A549 (cell line): ENCODE results near the gene CDC27. TPM values are rescaled to one million over a fixed set of nuclear protein-coding genes. Genes with fewer than 3 reads are reported as not detected.
"Not testable (repeated sequence)": the region's sequence is repeated elsewhere in the genome, so short reads cannot be mapped to it uniquely, and the experiment has no call there.

ENCODE experiments used
- ATAC-seq, 2 experiments: fragments of 200-7000 bp in 1 of 2; fragments of >200 bp in 1 of 2; cut with Nextera tagmentation in 1 of 2; cut with Tn5 transposase in 1 of 2; 3 replicates each; pipeline versions ENCODE4 v1.8.0 to v1.9.1; 2018 to 2020; ENCODE audit warnings: mild to moderate bottlenecking in 1 of 2, moderate library complexity in 1 of 2
- CTCF ChIA-PET: fragments of 300-600 bp; sonication (Branson Sonifier 250); formaldehyde crosslinking; extraction: SDS; loops from one replicate; lab custom pipeline; 2021; ENCODE audit warnings: antibody characterized with exemption, inconsistent platforms; lab: Yijun Ruan, JAX
- POLR2A ChIA-PET: fragments of 350-600 bp; formaldehyde crosslinking; extraction: SDS; loops from one replicate; lab custom pipeline; 2021; ENCODE audit warnings: antibody characterized with exemption, inconsistent platforms; lab: Yijun Ruan, JAX
- DNase-seq, 2 experiments: peaks; one replicate each; pipeline versions ENCODE4 v3.0.0 to v3.0.0-alpha.2; 2011 to 2016; ENCODE audit warnings: low read depth in 1 of 2, low spot score in 1 of 2
- FAIRE-seq: peaks from 2 replicates; lab custom pipeline; 2011; peaks lifted over from hg19 to GRCh38; lab: Jason Lieb, UNC
- H3K27ac ChIP-seq, 2 experiments: fragments of >200 bp; sonication (Bioruptor Twin); formaldehyde crosslinking; 3 replicates each; pipeline ENCODE4 v1.5.1; 2016 to 2017
- H3K4me1 ChIP-seq: fragments of >200 bp; sonication (Bioruptor Twin); formaldehyde crosslinking; 3 replicates; pipeline ENCODE4 v1.6.1; 2016
- H3K4me2 ChIP-seq: fragments of >200 bp; sonication (Bioruptor Twin); formaldehyde crosslinking; 3 replicates; pipeline ENCODE4 v1.6.1; 2016
- H3K4me3 ChIP-seq: fragments of >200 bp; sonication (Bioruptor Twin); formaldehyde crosslinking; 3 replicates; pipeline ENCODE4 v1.5.1; 2016
- H3K9me3 ChIP-seq: fragments of >200 bp; sonication (Bioruptor Twin); formaldehyde crosslinking; 3 replicates; pipeline ENCODE4 v1.6.1; 2016
- CEBPB ChIP-seq, 2 experiments: fragments of >200 bp in 1 of 2; sonication (Bioruptor Twin) in 1 of 2; formaldehyde crosslinking in 1 of 2; IDR thresholded peaks; 2 replicates each; pipeline ENCODE4 v1.6.1; 2012 to 2016
- EHF ChIP-seq: fragments of 250-450 bp; sonication (Bioruptor Pico); IDR thresholded peaks from 2 replicates; pipeline ENCODE4 v1.5.0; 2020; ENCODE audit warnings: mild to moderate bottlenecking
- ELK1 ChIP-seq: fragments of 150-350 bp; IDR thresholded peaks from 2 replicates; pipeline ENCODE4 v1.6.1; 2014; ENCODE audit warnings: low read depth, mild to moderate bottlenecking, low read length
- HMGXB4 ChIP-seq: fragments of 250-450 bp; sonication (Bioruptor Pico); IDR thresholded peaks from 2 replicates; pipeline ENCODE4 v1.5.0; 2021; ENCODE audit warnings: mild to moderate bottlenecking, moderate library complexity, borderline replicate concordance
- JUN ChIP-seq, 2 experiments: fragments of >200 bp; sonication (Bioruptor Twin); formaldehyde crosslinking; IDR thresholded peaks; 2 replicates in 1 of 2; 3 replicates in 1 of 2; pipeline ENCODE4 v1.6.1; 2016 to 2017
- NR3C1 ChIP-seq: fragments of >200 bp; sonication (Bioruptor Twin); formaldehyde crosslinking; IDR thresholded peaks from 3 replicates; pipeline ENCODE4 v1.6.1; 2017
- PHF8 ChIP-seq: fragments of 200-600 bp; sonication (generic); IDR thresholded peaks from 2 replicates; pipeline ENCODE4 v1.6.1; 2016; ENCODE audit warnings: low read depth, mild to moderate bottlenecking, antibody characterized with exemption, moderate library complexity, borderline replicate concordance
- RAD21 ChIP-seq, 2 experiments: fragments of >200 bp in 1 of 2; sonication (Bioruptor Twin) in 1 of 2; formaldehyde crosslinking in 1 of 2; IDR thresholded peaks in 1 of 2; conservative IDR thresholded peaks in 1 of 2; 2 replicates in 1 of 2; 3 replicates in 1 of 2; pipeline ENCODE4 v1.6.1; 2012 to 2018; ENCODE audit warnings: inconsistent platforms in 1 of 2
- RARB ChIP-seq: fragments of 250-450 bp; sonication (Bioruptor Pico); IDR thresholded peaks from 2 replicates; pipeline ENCODE4 v1.8.0; 2021; ENCODE audit warnings: mild to moderate bottlenecking, moderate library complexity
- RNF2 ChIP-seq: fragments of 200-600 bp; sonication (generic); IDR thresholded peaks from 2 replicates; pipeline ENCODE4 v1.6.1; 2016; ENCODE audit warnings: low read depth, mild to moderate bottlenecking, antibody characterized with exemption, moderate library complexity, borderline replicate concordance
- SREBF2 ChIP-seq: fragments of 450-650 bp; IDR thresholded peaks from 2 replicates; pipeline ENCODE4 v1.6.1; 2014; ENCODE audit warnings: mild to moderate bottlenecking, moderate library complexity
- ZFP36 ChIP-seq: fragments of 450-650 bp; IDR thresholded peaks from 2 replicates; pipeline ENCODE4 v1.6.1; 2014; ENCODE audit warnings: borderline replicate concordance; ENCODE audit not compliant: partially characterized antibody
- WGBS: methylation state at CpG from one replicate; pipeline ENCODE4 v1.1.6; 2017; ENCODE audit errors: missing lambda C conversion rate; 5-methylcytosine and 5-hydroxymethylcytosine counted together
- polyA plus RNA-seq, 4 experiments: library from polyadenylated mRNA; depleted of rRNA in 3 of 4; stranded (reverse); fragments of >200 nt; fragmentation: RNase III in 1 of 4; extraction: RNeasy Plus Mini Kit Qiagen cat#74134 plus additional on column Dnase treatment in 1 of 4; gene quantifications; 2 replicates in 3 of 4; 3 replicates in 1 of 4; pipeline ENCODE4 v1.2.3, GENCODE V29; 2011 to 2017

The CDC27 gene
- polyA plus RNA-seq, 2 of the 4 experiments (the other 2 are of a cell fraction), result 88.0 to 150 TPM

- Histone ChIP-seq H3K9me3 (no peaks in the 10 kb centered on the region), H3K4me3 (no peak overlapping the region), H3K4me2 (no peak overlapping the region), H3K27ac (no peak overlapping the region), H3K4me1 (no peaks in the 10 kb centered on the region)
- DNase-seq (no peak), FAIRE-seq (no peak), ATAC-seq (no peak)
- CTCF ChIA-PET, result interaction anchor here (1.4 kb wide), 1 partner anchor 231 kb away, joined by 3 read pairs; no protein-coding TSS in a partner anchor
- POLR2A ChIA-PET, result interaction anchor here (0.9 kb wide), 1 partner anchor 16 kb away, joined by 3 read pairs; the partner anchor contains the start of gene CDC27
- 93% methylated on average over 2 of the region's 2 CpGs for WGBS
- peak in 1 of 2 experiments; percentile 30; a peak in 1 of 4 replicates for TF ChIP-seq CEBPB (IDR thresholded peaks at IDR 0.05)
- no peak for TF ChIP-seq NR3C1
- TF ChIP-seq, all 56 proteins: peak for 1
These were observed 16.2 kb downstream of the CDC27 start for GRCh38 chr17:47172696-47173565.

- POLR2A ChIA-PET, result no interaction called here
- Histone ChIP-seq H3K27ac (no peak overlapping the region), H3K4me1 (no peaks in the 10 kb centered on the region), H3K9me3 (no peaks in the 10 kb centered on the region)
- no peak for DNase-seq
- TF ChIP-seq ZFP36 (no peak), EHF (no peak), JUN (IDR thresholded peaks at IDR 0.05) (no peak), HMGXB4 (no peak), ELK1 (no peak), RNF2 (no peak), PHF8 (no peak), RARB (CRISPR knock-in tag) (no peak), RAD21 (conservative IDR thresholded peaks at IDR 0.05 in 1 of 2, IDR thresholded peaks at IDR 0.05 in 1 of 2) (no peak), SREBF2 (no peak)
- TF ChIP-seq, all 56 proteins: peak for 0
- H3K4me3 ChIP-seq, result no peak overlapping the region
- no peak overlapping the region for H3K4me2 ChIP-seq
- WGBS, result 91% methylated on average over 4 of the region's 4 CpGs
- ATAC-seq (no peak), FAIRE-seq (no peak)
- CTCF ChIA-PET, result interaction anchor here (1.3 kb wide), 1 partner anchor 145 kb away, joined by 5 read pairs; no protein-coding TSS in a partner anchor
These were observed 18.4 kb downstream of the CDC27 start for GRCh38 chr17:47170710-47171109.

GRCh38 chr17:47168896-47169295 lies 20.2 kb downstream of the CDC27 start:
- H3K4me3 ChIP-seq, H3K4me1 ChIP-seq, H3K27ac ChIP-seq, ATAC-seq, FAIRE-seq, POLR2A ChIA-PET, H3K9me3 ChIP-seq, DNase-seq, H3K4me2 ChIP-seq: not testable (repeated sequence)
- CTCF ChIA-PET, result interaction anchor here (1.4 kb wide), 1 partner anchor 9 kb away, joined by 5 read pairs; no protein-coding TSS in a partner anchor
- WGBS, result 92% methylated on average over 4 of the region's 4 CpGs

- POLR2A ChIA-PET, H3K4me1 ChIP-seq, H3K4me3 ChIP-seq, DNase-seq, H3K4me2 ChIP-seq, ATAC-seq, FAIRE-seq, H3K27ac ChIP-seq, CTCF ChIA-PET, H3K9me3 ChIP-seq: not testable (repeated sequence)
- 94% methylated on average over 5 of the region's 5 CpGs for WGBS
These were observed 22.2 kb downstream of the CDC27 start for GRCh38 chr17:47166854-47167253.
